Sigmoid colon (tissue), 7 donors: ENCODE results near the gene BLMH. TPM values are rescaled to one million over a fixed set of nuclear protein-coding genes. Genes with fewer than 3 reads are reported as not detected.

Experiments
- DNase-seq: peaks from one replicate; pipeline ENCODE4 v3.0.0-alpha.2; 2019
- H3K27ac ChIP-seq, 4 donors: fragments of 200-600 bp; sonication (generic); one replicate each; pipeline ENCODE4 v1.5.1; 2016 to 2019; ENCODE audit warnings: mild to moderate bottlenecking in 1 of 4
- H3K27me3 ChIP-seq, 3 donors: fragments of 200-600 bp; sonication (generic); one replicate each; pipeline ENCODE4 v1.5.1; 2019; ENCODE audit warnings: mild to moderate bottlenecking in 1 of 3
- H3K36me3 ChIP-seq, 4 donors: fragments of 200-600 bp; sonication (generic); one replicate each; pipeline ENCODE4 v1.5.1; 2016 to 2019
- H3K4me1 ChIP-seq, 4 donors: fragments of 200-600 bp; sonication (generic); one replicate each; pipeline ENCODE4 v1.5.1; 2017 to 2019
- H3K4me3 ChIP-seq, 4 donors: fragments of 200-600 bp; sonication (generic); one replicate each; pipeline ENCODE4 v1.5.1; 2017 to 2019; ENCODE audit warnings: mild to moderate bottlenecking in 2 of 4, moderate library complexity in 1 of 4
- H3K9me3 ChIP-seq, 4 donors: fragments of 200-600 bp in 3 of 4; sonication (generic) in 3 of 4; one replicate each; pipeline versions ENCODE4 v1.5.1 to v1.6.1; 2013 to 2019
- CTCF ChIP-seq, 4 experiments: fragments of 450-650 bp in 3 of 4; fragments of 200-600 bp in 1 of 4; IDR thresholded peaks; one replicate each; pipeline ENCODE4 v1.5.1; 2016 to 2019; ENCODE audit warnings: antibody characterized with exemption in 4 of 4, mild to moderate bottlenecking in 3 of 4, moderate library complexity in 2 of 4
- EP300 ChIP-seq, 4 donors: sonication (generic); formaldehyde crosslinking; IDR thresholded peaks; one replicate each; pipeline ENCODE4 v1.6.1; 2017; ENCODE audit warnings: antibody characterized with exemption in 4 of 4
- POLR2A ChIP-seq, 2 donors: fragments of 450-650 bp; IDR thresholded peaks; one replicate each; pipeline ENCODE4 v1.6.1; 2016; ENCODE audit warnings: antibody characterized with exemption in 2 of 2, mild to moderate bottlenecking in 2 of 2, moderate library complexity in 2 of 2
- POLR2AphosphoS5 ChIP-seq, 4 donors: sonication (generic); formaldehyde crosslinking; IDR thresholded peaks; one replicate each; pipeline ENCODE4 v1.6.1; 2017; ENCODE audit warnings: antibody characterized with exemption in 4 of 4
- WGBS, 2 donors: extraction: QIAGEN DNeasy Blood & Tissue Kit; methylation state at CpG; one replicate each; pipeline ENCODE4 v1.1.7; 2013; 5-methylcytosine and 5-hydroxymethylcytosine counted together
- intact Hi-C: fragments of 100-400 bp; cut with DNase I; formaldehyde crosslinking; loops from one replicate; pipeline ENCODE4 v1.15.1; 2023
- polyA plus RNA-seq, 3 donors: library from polyadenylated mRNA; stranded (reverse); fragments of 200-250 nt; gene quantifications; one replicate each; pipeline ENCODE4 v1.2.3, GENCODE V29; 2013
- total RNA-seq, 4 donors: library from RNA; depleted of rRNA; stranded (reverse); fragments of >200 nt; gene quantifications; one replicate each; pipeline ENCODE4 v1.1.0, GENCODE V29; 2016
- donor health status: healthy with polysubstance abuse.
- donor health status: Bipolar disorder and iron deficiency.
- donor health status: healthy.

BLMH gene
- total and polyA plus RNA-seq, 7 donors = 8.6 to 33.8 (median 20.8) TPM

- TF ChIP-seq POLR2A (IDR thresholded peaks at IDR 0.05) = no peak
- no peak for TF ChIP-seq POLR2AphosphoS5 (IDR thresholded peaks at IDR 0.05)
- no peak for TF ChIP-seq CTCF (IDR thresholded peaks at IDR 0.05)
- no peak for TF ChIP-seq EP300 (IDR thresholded peaks at IDR 0.05)
- no peak for DNase-seq
- Histone ChIP-seq H3K36me3 (no peaks in the 10 kb centered on the region), H3K4me3 (no peak overlapping the region), H3K27me3 (peaks cover 0 to 4% (median 0%) of the 10 kb centered on the region in 3 donors), H3K4me1 (peaks cover 0 to 2% (median 0%) of the 10 kb centered on the region in 4 donors), H3K27ac (no peak overlapping the region), H3K9me3 (no peaks in the 10 kb centered on the region)
- WGBS, 2 donors = 11 to 29% methylated on average over 1 of the region's 1 CpG
- intact Hi-C loops = no loop called here
Observed at GRCh38 chr17:30326809-30327208, 35.1 kb upstream of the BLMH start.

- no peak overlapping the region for H3K4me3 ChIP-seq
- intact Hi-C loops = no loop called here
- H3K27ac ChIP-seq = no peak overlapping the region
- no peaks in the 10 kb centered on the region for H3K9me3 ChIP-seq
- peaks cover 0 to 4% (median 0%) of the 10 kb centered on the region in 3 donors for H3K27me3 ChIP-seq
- peaks cover 0 to 2% (median 0%) of the 10 kb centered on the region in 4 donors for H3K4me1 ChIP-seq
- TF ChIP-seq POLR2AphosphoS5 (IDR thresholded peaks at IDR 0.05) (no peak), POLR2A (IDR thresholded peaks at IDR 0.05) (no peak), EP300 (IDR thresholded peaks at IDR 0.05) (no peak), CTCF (IDR thresholded peaks at IDR 0.05) (no peak)
- no peaks in the 10 kb centered on the region for H3K36me3 ChIP-seq
- WGBS, 2 donors = 60 to 77% methylated on average over 7 of the region's 7 CpGs
- DNase-seq = no peak
Observed at GRCh38 chr17:30324723-30325122, 33.0 kb upstream of the BLMH start.

GRCh38 chr17:30323895-30324319 lies 32.2 kb upstream of the BLMH start:
- Histone ChIP-seq H3K36me3 (no peaks in the 10 kb centered on the region), H3K4me1 (peaks cover 0 to 2% (median 0%) of the 10 kb centered on the region in 4 donors), H3K27ac (no peak overlapping the region), H3K4me3 (no peak overlapping the region), H3K27me3 (no peaks in the 10 kb centered on the region), H3K9me3 (no peaks in the 10 kb centered on the region)
- TF ChIP-seq CTCF (IDR thresholded peaks at IDR 0.05) (no peak), POLR2A (IDR thresholded peaks at IDR 0.05) (no peak), POLR2AphosphoS5 (IDR thresholded peaks at IDR 0.05) (no peak), EP300 (IDR thresholded peaks at IDR 0.05) (no peak)
- intact Hi-C loops = no loop called here
- DNase-seq = no peak

DNA sequence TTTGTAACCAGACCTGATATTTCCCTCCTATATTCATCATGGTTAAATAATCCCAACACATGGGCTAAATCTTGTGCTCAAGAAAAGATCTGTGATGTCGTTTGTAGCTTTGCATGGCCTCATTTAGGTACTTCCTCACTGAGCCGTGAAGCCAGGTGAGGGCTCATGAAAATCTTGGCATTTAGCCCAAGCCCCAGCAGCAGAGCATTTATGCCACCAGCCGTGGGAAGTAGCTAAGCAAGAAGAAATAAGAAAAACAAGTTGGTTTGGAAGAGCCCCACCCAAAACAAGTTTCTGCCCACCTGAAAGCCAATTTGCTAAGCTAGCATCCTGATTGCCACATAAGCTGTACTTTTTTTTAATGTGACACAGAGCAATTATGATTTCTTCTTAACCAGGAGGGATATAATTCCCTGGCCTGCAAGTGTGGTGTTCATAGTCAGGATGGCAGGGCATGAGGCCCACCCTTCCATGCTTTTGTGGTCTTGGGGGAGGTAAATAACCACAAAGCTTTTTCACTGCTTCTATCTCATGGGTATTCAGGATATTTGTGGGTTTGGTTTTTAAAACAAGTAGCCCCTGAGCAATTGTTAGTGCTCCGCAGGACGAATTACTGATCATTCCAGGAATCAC lies 31.6 kb upstream of the BLMH start:
- DNase-seq = no peak
- peaks cover 0 to 2% (median 0%) of the 10 kb centered on the region in 4 donors for H3K4me1 ChIP-seq
- H3K27me3 ChIP-seq = no peaks in the 10 kb centered on the region
- no peaks in the 10 kb centered on the region for H3K9me3 ChIP-seq
- no peak for TF ChIP-seq EP300 (IDR thresholded peaks at IDR 0.05)
- TF ChIP-seq POLR2AphosphoS5 (IDR thresholded peaks at IDR 0.05) = no peak
- TF ChIP-seq POLR2A (IDR thresholded peaks at IDR 0.05) = no peak
- TF ChIP-seq CTCF (IDR thresholded peaks at IDR 0.05) = no peak
- H3K27ac ChIP-seq = no peak overlapping the region
- H3K36me3 ChIP-seq = no peaks in the 10 kb centered on the region
- 38 to 40% methylated on average over 5 of the region's 5 CpGs for WGBS, 2 donors
- intact Hi-C loops = no loop called here
- no peak overlapping the region for H3K4me3 ChIP-seq

DNA sequence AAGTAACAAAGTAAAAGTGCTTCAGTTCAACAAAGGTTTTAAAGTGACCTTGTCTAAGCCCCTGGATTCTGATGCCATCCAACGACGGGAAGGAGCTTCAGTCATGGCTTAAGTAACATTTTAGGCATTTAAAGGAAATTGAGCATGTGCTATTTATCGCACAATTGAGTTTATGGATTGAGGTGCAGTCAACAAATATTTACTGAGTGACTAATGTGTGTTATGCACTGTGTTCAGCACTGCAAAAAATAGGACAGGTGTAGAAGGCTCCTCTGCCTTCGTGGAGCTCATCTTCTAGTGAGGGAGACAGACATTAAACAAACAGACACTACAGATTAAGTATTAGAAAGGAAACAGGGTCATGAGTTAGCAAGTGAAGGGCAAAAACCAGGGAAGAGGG lies 29.6 kb upstream of the BLMH start:
- intact Hi-C loops = no loop called here
- H3K27ac ChIP-seq = no peak overlapping the region
- no peaks in the 10 kb centered on the region for H3K9me3 ChIP-seq
- no peaks in the 10 kb centered on the region for H3K27me3 ChIP-seq
- no peaks in the 10 kb centered on the region for H3K36me3 ChIP-seq
- DNase-seq = no peak
- H3K4me3 ChIP-seq = no peak overlapping the region
- WGBS, 2 donors = 20 to 67% methylated on average over 4 of the region's 4 CpGs
- no peak for TF ChIP-seq POLR2A (IDR thresholded peaks at IDR 0.05)
- no peak for TF ChIP-seq EP300 (IDR thresholded peaks at IDR 0.05)
- TF ChIP-seq CTCF (IDR thresholded peaks at IDR 0.05) = no peak
- no peak for TF ChIP-seq POLR2AphosphoS5 (IDR thresholded peaks at IDR 0.05)
- H3K4me1 ChIP-seq = peaks cover 0 to 2% (median 0%) of the 10 kb centered on the region in 4 donors
